Parathyroid adenoma (tissue), 2 donors: Measurements from ENCODE around the gene QDPR.

Experiments
- H2AFZ ChIP-seq: fragments of 300-600 bp; sonication (generic); one replicate; pipeline ENCODE4 v1.7.0; 2017; ENCODE audit warnings: antibody characterized with exemption, mild to moderate bottlenecking
- H3K27ac ChIP-seq: fragments of 300-600 bp; sonication (generic); one replicate; pipeline ENCODE4 v1.7.0; 2017
- H3K27me3 ChIP-seq: fragments of 300-600 bp; sonication (generic); one replicate; pipeline ENCODE4 v1.7.0; 2017; ENCODE audit warnings: low read length; ENCODE audit not compliant: control insufficient read depth, insufficient read depth
- H3K36me3 ChIP-seq: fragments of 300-600 bp; sonication (generic); one replicate; pipeline ENCODE4 v1.7.0; 2017; ENCODE audit warnings: low read length; ENCODE audit not compliant: control insufficient read depth, insufficient read depth
- H3K4me1 ChIP-seq: fragments of 300-600 bp; sonication (generic); one replicate; pipeline ENCODE4 v1.7.0; 2017; ENCODE audit warnings: control low read depth
- H3K4me2 ChIP-seq: fragments of 300-600 bp; sonication (generic); one replicate; pipeline ENCODE4 v1.7.0; 2017; ENCODE audit warnings: low read length
- H3K4me3 ChIP-seq: fragments of 300-600 bp; sonication (generic); one replicate; pipeline ENCODE4 v1.7.0; 2017; ENCODE audit warnings: low read depth, low read length
- H3K79me2 ChIP-seq: fragments of 300-600 bp; sonication (generic); one replicate; pipeline ENCODE4 v1.7.0; 2017; ENCODE audit warnings: control low read depth
- H3K9ac ChIP-seq: fragments of 300-600 bp; sonication (generic); one replicate; pipeline ENCODE4 v1.7.0; 2017; ENCODE audit warnings: mild to moderate bottlenecking
- H3K9me3 ChIP-seq: fragments of 300-600 bp; sonication (generic); one replicate; pipeline ENCODE4 v1.7.0; 2017; ENCODE audit warnings: low read length; ENCODE audit not compliant: control insufficient read depth
- CTCF ChIP-seq: fragments of 300-600 bp; sonication (generic); IDR thresholded peaks from one replicate; pipeline ENCODE4 v1.7.0; 2017; ENCODE audit warnings: antibody characterized with exemption, mild to moderate bottlenecking
- donor health status: primary hyperparathyroidism.

The QDPR gene

DNA sequence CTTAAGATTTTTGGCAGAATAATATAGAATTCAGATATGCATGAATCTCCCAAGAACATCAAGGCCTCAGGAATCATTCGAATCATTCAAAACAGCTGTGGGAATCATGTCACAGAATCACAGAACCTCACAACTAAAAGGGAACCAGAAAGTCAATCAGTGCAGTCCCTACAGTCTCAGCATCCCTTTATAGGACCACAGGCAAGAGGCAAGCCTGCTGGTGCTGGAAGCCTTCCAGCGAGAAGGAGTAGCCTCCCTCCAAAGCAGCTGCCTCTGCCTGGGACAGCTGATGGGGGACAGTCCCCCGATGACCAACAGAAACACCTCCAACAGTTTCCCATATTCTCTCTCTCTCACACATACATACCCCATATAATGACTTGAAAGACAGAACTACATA, 20.7 kb downstream of the QDPR start:
- H2AFZ ChIP-seq = no peak overlapping the region
- H3K27me3 ChIP-seq = no peaks in the 10 kb centered on the region
- no peak overlapping the region for H3K4me3 ChIP-seq
- no peak for TF ChIP-seq CTCF
- no peaks in the 10 kb centered on the region for H3K9me3 ChIP-seq
- H3K9ac ChIP-seq = no peak overlapping the region
- H3K4me1 ChIP-seq = peaks cover 6% of the 10 kb centered on the region
- H3K36me3 ChIP-seq = no peaks in the 10 kb centered on the region
- no peak overlapping the region for H3K27ac ChIP-seq
- no peak overlapping the region for H3K4me2 ChIP-seq
- H3K79me2 ChIP-seq = no peaks in the 10 kb centered on the region

GRCh38 chr4:17490575-17491059, 21.3 kb downstream of the QDPR start:
- H3K4me3 ChIP-seq = no peak overlapping the region
- no peaks in the 10 kb centered on the region for H3K9me3 ChIP-seq
- H3K4me2 ChIP-seq = no peak overlapping the region
- H2AFZ ChIP-seq = no peak overlapping the region
- H3K27me3 ChIP-seq = no peaks in the 10 kb centered on the region
- H3K36me3 ChIP-seq = no peaks in the 10 kb centered on the region
- peaks cover 6% of the 10 kb centered on the region for H3K4me1 ChIP-seq
- H3K27ac ChIP-seq = no peak overlapping the region
- no peaks in the 10 kb centered on the region for H3K79me2 ChIP-seq
- no peak for TF ChIP-seq CTCF
- H3K9ac ChIP-seq = no peak overlapping the region

DNA sequence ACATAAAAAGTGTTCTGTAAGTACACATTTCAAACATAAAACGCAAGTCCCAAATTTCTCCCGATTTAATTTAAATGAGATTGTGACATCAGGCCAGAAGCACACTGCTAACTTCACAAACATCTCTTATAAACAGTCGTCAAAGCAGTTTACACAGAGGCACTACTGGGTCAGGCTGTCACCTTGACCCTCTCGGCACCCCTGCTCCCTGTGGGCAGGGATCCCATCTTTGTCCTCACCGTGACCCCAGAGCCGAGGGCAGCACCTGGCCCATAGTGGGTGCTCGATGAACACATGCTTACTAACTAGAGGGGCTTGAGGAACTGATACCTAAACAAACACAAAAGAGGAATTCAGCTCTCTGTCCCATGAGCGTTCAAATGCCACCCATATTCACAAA, 22.2 kb downstream of the QDPR start:
- H3K4me1 ChIP-seq = peaks cover 6% of the 10 kb centered on the region
- H3K9ac ChIP-seq = no peak overlapping the region
- H3K79me2 ChIP-seq = no peaks in the 10 kb centered on the region
- H3K9me3 ChIP-seq = no peaks in the 10 kb centered on the region
- no peak overlapping the region for H3K4me2 ChIP-seq
- no peak overlapping the region for H2AFZ ChIP-seq
- H3K4me3 ChIP-seq = no peak overlapping the region
- H3K27ac ChIP-seq = no peak overlapping the region
- TF ChIP-seq CTCF = no peak
- no peaks in the 10 kb centered on the region for H3K36me3 ChIP-seq
- H3K27me3 ChIP-seq = no peaks in the 10 kb centered on the region

DNA sequence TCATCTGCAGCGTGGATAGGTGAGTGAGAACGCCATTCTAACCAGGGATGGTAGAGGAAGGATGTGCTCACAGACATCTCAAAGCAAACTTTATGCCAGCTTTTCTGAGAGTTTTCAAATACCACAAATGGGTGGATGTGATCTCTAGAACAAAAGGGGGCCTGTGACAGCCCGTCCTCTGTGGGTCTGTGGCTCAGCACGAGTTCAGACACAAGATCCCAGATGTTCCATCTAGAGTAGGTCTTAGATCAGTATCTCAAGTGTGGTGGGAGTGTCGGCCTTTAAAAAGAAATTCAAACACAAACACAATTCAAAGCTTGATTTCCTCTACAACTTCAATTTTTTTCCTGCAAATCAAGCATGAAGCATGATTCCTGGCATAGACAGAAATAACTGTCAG, 22.8 kb downstream of the QDPR start:
- Histone ChIP-seq H3K27ac (no peak overlapping the region), H2AFZ (no peak overlapping the region), H3K36me3 (no peaks in the 10 kb centered on the region), H3K27me3 (no peaks in the 10 kb centered on the region), H3K4me2 (no peak overlapping the region), H3K4me3 (no peak overlapping the region), H3K4me1 (peaks cover 6% of the 10 kb centered on the region), H3K79me2 (no peaks in the 10 kb centered on the region), H3K9me3 (no peaks in the 10 kb centered on the region), H3K9ac (no peak overlapping the region)
- no peak for TF ChIP-seq CTCF

GRCh38 chr4:17482716-17483115, 29.2 kb downstream of the QDPR start:
- Histone ChIP-seq H3K36me3 (no peaks in the 10 kb centered on the region), H3K4me2 (no peak overlapping the region), H3K27me3 (no peaks in the 10 kb centered on the region), H3K27ac (no peak overlapping the region), H2AFZ (no peak overlapping the region), H3K4me3 (no peak overlapping the region), H3K79me2 (no peaks in the 10 kb centered on the region), H3K9ac (no peak overlapping the region), H3K4me1 (no peaks in the 10 kb centered on the region), H3K9me3 (no peaks in the 10 kb centered on the region)
- TF ChIP-seq CTCF = no peak
